ENCODE results near the gene ADAM15. TPM values are rescaled to one million over a fixed set of nuclear protein-coding genes. Genes with fewer than 3 reads are reported as not detected.

ADAM15 gene
- total and polyA plus RNA-seq, 2 donors (not counting 3 experiments of a cell fraction or from before 2014, with no cell fraction given), result 295 to 299 TPM

DNA sequence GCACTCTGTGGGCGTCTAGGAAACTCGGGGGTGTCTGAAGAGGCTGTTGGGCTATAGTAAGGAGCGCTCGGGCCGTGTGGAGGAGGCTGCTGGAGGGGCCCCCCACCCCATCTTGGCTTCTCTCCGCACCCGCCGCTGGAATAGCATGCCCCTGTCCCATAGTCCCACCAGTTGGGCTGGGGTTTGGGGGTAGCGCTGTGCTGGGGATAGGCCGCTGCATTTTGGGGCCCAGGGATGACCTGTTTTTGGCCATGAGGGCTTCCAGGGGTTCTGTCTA, 28.0 kb downstream of the ADAM15 start:
- H3K27ac ChIP-seq (ENCODE audit: insufficient read depth, low read depth, low read length), result no peak overlapping the region
- no peaks in the 10 kb centered on the region for H4K20me1 ChIP-seq (replicated peaks; ENCODE audit: control insufficient read depth, extremely low read depth, insufficient read depth, low read length)
- no peak for DNase-seq (ENCODE audit: low read depth, low spot score)
- TF ChIP-seq, protein P1, sequence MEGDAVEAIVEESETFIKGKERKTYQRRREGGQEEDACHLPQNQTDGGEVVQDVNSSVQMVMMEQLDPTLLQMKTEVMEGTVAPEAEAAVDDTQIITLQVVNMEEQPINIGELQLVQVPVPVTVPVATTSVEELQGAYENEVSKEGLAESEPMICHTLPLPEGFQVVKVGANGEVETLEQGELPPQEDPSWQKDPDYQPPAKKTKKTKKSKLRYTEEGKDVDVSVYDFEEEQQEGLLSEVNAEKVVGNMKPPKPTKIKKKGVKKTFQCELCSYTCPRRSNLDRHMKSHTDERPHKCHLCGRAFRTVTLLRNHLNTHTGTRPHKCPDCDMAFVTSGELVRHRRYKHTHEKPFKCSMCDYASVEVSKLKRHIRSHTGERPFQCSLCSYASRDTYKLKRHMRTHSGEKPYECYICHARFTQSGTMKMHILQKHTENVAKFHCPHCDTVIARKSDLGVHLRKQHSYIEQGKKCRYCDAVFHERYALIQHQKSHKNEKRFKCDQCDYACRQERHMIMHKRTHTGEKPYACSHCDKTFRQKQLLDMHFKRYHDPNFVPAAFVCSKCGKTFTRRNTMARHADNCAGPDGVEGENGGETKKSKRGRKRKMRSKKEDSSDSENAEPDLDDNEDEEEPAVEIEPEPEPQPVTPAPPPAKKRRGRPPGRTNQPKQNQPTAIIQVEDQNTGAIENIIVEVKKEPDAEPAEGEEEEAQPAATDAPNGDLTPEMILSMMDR (IDR thresholded peaks at IDR 0.05; ENCODE audit: extremely low read depth in 1 of 2, insufficient read depth in 1 of 2, low read depth in 1 of 2, low read length in 2 of 2), result no peak
- TF ChIP-seq POLR2A (IDR thresholded peaks at IDR 0.05; ENCODE audit: low read depth, low read length), result no peak
- TF ChIP-seq FOS (IDR thresholded peaks at IDR 0.05; ENCODE audit: borderline replicate concordance, insufficient read depth, low read length), result no peak
- TF ChIP-seq GATA2 (IDR thresholded peaks at IDR 0.05; ENCODE audit: insufficient read depth, insufficient read length, low read depth, low read length), result no peak
- TF ChIP-seq, protein P2, sequence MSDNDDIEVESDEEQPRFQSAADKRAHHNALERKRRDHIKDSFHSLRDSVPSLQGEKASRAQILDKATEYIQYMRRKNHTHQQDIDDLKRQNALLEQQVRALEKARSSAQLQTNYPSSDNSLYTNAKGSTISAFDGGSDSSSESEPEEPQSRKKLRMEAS (IDR thresholded peaks at IDR 0.05; ENCODE audit: insufficient read depth, insufficient read length), result no peak
- TF ChIP-seq POLR2AphosphoS5 (IDR thresholded peaks at IDR 0.05; ENCODE audit: insufficient read depth, low read depth, low read length), result no peak
- TF ChIP-seq MYC (IDR thresholded peaks at IDR 0.05; ENCODE audit: low read depth, low read length), result no peak
- no peak for TF ChIP-seq JUN (IDR thresholded peaks at IDR 0.05; ENCODE audit: borderline replicate concordance, insufficient read depth, insufficient read length, low read depth)
- no peak for TF ChIP-seq EZH2 (IDR thresholded peaks at IDR 0.05; ENCODE audit: borderline replicate concordance, low read depth, low read length, severe bottlenecking)
- no peaks in the 10 kb centered on the region for H3K9me1 ChIP-seq (replicated peaks; ENCODE audit: control insufficient read depth, extremely low read depth, insufficient read depth, low read length)
- POLR2A ChIA-PET, result no interaction called here
- no peaks in the 10 kb centered on the region for H3K79me2 ChIP-seq (ENCODE audit: control insufficient read depth, insufficient read depth, low read length)
- H3K27me3 ChIP-seq (ENCODE audit: control insufficient read depth in 2 of 2, insufficient read depth in 2 of 2, low read length in 2 of 2), result peaks cover 40 to 46% of the 10 kb centered on the region in 2 experiments
- intact Hi-C loops (cut with micrococcal nuclease), result no loop called here
- peak overlapping the region in 1 of 3 experiments; percentile 27 for H3K4me3 ChIP-seq (replicated peaks in 1 of 3; ENCODE audit: insufficient read depth in 1 of 3, low read depth in 1 of 3, low read length in 3 of 3)
- dilution Hi-C loops (cut with MboI; ENCODE audit: extremely low pct_ligation_motif_present, low sequenced_read_pairs), result no loop called here
- H3K4me1 ChIP-seq (ENCODE audit: control insufficient read depth, extremely low read depth, insufficient read depth, low read length), result peaks cover 7% of the 10 kb centered on the region
- no peak overlapping the region for H3K4me2 ChIP-seq (ENCODE audit: insufficient read depth, low read length)
- FAIRE-seq, result no peak
- BruUV-seq (replicated peaks), result no TSS peak
- H3K9ac ChIP-seq (replicated peaks; ENCODE audit: extremely low read depth, insufficient read depth, low read length), result no peak overlapping the region
- H3K36me3 ChIP-seq (ENCODE audit: control insufficient read depth in 2 of 2, extremely low read depth in 1 of 2, insufficient read depth in 2 of 2, low read length in 2 of 2), result no peaks in the 10 kb centered on the region
- H3K9me3 ChIP-seq (replicated peaks; ENCODE audit: control insufficient read depth, insufficient read depth, low read length), result no peaks in the 10 kb centered on the region
- CTCF ChIA-PET, result interaction anchor here (0.8 to 1.9 kb wide), 11 partner anchors 12 to 520 kb away, joined by 3 to 8 read pairs (median 3); partner anchors contain the start of genes ADAM15 and KRTCAP2
- no peak overlapping the region for H2AFZ ChIP-seq (ENCODE audit: low read depth, low read length)

Data from endothelial cell of umbilical vein (primary cell).